22Rv1 (cell line): ENCODE results near the gene PSIP1.

Experiments used
- ZFX ChIP-seq: fragments of 450-650 bp; IDR thresholded peaks from 2 replicates; pipeline ENCODE4 v1.6.1; 2017; ENCODE audit warnings: antibody characterized with exemption, borderline replicate concordance
- TF ChIP-seq, protein P1 (sequence below): fragments of 450-650 bp; IDR thresholded peaks from 2 replicates; pipeline ENCODE4 v1.5.1; 2017; ENCODE audit warnings: mild to moderate bottlenecking

GRCh38 chr9:15521254-15521653 is 10.5 kb upstream of the PSIP1 start:
- TF ChIP-seq, protein P1, sequence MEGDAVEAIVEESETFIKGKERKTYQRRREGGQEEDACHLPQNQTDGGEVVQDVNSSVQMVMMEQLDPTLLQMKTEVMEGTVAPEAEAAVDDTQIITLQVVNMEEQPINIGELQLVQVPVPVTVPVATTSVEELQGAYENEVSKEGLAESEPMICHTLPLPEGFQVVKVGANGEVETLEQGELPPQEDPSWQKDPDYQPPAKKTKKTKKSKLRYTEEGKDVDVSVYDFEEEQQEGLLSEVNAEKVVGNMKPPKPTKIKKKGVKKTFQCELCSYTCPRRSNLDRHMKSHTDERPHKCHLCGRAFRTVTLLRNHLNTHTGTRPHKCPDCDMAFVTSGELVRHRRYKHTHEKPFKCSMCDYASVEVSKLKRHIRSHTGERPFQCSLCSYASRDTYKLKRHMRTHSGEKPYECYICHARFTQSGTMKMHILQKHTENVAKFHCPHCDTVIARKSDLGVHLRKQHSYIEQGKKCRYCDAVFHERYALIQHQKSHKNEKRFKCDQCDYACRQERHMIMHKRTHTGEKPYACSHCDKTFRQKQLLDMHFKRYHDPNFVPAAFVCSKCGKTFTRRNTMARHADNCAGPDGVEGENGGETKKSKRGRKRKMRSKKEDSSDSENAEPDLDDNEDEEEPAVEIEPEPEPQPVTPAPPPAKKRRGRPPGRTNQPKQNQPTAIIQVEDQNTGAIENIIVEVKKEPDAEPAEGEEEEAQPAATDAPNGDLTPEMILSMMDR, result no peak
- no peak for TF ChIP-seq ZFX
